ENCODE measurements around the gene SLC43A1.

SLC43A1 gene

DNA sequence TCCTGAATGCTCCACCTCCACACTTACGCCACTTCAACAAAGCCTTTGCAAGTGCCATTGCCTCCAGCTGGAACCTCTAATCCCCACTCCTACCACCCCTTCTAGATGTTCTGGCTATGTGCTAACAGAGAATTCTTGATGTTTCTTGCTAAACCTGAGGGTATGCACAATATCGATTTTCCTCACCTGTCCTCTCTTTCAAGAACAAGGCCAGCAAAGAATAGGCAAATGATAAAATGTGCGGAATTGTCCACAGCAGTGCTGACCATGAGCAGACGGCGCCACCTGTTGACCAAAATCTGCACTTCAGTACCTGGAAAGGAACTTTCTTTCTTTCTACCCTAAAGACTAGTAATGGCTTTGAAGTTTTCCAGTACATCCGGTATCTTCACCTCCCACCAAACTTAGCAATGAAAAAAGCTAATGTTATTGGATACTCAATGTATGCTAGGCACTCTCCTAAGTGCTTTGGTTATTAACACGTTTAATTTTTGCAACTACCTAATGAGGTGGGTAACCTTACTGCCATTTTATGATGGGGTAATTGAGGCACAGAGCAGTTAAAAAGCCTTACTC lies 11.6 kb upstream of the SLC43A1 start:
- no peak for DNase-seq

DNA sequence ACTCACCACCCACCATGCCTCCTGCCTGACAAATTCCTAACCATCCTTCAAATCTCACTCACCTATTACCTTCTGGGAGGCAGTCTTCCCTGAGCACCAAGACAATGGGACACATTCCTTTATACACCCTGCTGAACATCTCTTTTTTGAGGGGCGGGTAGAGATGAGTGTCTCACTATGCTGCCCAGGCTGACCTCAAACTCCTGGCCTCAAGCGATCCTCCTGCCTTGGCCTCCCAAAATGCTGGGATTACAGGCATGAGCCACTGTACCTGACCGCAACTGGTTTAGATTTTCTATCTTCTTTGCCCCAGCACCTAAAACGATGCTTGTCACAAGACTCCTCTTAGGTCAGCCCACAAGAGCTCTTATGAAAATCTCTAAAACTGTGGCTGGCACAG lies 7.9 kb upstream of the SLC43A1 start:
- DNase-seq: no peak

DNA sequence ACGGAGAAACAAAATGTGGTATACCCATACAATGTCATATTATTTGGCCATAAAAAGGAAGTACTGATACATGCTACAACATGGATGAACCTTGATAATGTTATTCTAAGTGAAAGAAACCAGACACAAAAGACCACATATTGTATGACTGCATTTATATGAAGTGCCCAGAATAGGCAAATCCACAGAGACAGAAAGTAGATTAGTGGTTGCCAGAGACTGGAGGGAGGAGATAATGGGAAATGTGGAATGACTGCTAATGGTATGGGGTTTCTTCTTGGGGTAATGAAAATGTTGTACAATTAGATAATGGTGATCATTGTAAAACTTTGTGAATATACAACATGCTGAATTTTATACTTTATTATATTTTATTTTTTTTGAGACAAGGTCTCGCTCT lies 5.6 kb upstream of the SLC43A1 start:
- DNase-seq: no peak

DNA sequence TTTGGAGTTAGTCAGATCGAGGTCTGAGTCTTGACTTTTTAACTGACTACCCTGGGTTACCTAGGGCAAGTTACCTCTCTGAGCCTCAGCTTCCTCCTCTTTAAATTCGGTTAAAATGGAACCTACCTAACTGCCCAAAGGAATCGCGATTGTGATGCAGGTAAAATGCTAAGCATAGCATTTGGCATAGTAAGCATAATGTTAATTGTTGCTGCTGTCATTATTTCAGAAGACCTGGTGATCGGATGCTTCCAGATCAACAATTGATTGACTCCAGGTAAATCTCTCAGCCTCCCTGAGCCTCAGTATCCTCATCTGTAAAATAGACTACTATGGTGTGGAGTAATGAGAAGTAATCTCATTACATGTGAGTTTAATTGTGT lies 550 bp upstream of the SLC43A1 start:
- DNase-seq: no peak

DNA sequence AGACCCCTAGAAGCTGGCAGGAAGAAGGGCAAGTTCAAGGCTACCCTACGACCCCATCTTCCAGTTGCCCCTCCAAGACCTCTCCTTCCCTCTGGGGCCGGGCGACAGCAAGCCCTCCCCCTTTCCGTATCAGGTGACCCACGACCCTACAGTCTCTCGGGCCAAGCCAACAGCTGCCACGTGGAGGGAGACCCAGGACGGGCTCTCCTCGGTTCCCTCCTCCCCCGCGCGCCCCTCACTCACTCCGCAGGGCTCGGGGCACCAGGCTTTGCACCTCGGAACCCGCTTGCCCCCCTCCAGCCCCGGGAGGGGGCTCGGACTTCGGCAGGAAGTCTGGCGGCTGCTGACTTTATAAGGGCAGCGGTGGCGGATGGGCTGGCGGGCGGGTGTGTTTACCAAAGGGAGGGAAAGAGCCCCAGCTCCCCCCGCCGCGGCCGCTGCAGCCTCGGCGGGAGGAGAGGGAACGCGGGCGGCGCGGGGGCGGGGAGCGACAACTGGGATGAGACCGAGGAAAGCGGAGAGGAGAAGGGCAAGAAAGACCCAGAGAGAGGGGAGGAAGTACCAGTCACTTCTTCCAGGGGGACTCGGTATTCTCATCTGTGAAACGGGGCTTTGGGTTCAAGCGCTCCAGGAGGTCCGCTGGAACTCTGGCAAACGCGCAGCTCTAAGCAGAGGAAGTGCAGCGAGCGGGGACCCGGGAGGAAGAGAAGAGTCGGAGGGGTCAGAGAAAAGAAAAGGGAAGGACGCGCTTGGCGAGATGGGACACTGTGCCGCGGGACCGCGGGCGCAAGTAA lies 767 bp downstream of the SLC43A1 start:
- no peak for DNase-seq

DNA sequence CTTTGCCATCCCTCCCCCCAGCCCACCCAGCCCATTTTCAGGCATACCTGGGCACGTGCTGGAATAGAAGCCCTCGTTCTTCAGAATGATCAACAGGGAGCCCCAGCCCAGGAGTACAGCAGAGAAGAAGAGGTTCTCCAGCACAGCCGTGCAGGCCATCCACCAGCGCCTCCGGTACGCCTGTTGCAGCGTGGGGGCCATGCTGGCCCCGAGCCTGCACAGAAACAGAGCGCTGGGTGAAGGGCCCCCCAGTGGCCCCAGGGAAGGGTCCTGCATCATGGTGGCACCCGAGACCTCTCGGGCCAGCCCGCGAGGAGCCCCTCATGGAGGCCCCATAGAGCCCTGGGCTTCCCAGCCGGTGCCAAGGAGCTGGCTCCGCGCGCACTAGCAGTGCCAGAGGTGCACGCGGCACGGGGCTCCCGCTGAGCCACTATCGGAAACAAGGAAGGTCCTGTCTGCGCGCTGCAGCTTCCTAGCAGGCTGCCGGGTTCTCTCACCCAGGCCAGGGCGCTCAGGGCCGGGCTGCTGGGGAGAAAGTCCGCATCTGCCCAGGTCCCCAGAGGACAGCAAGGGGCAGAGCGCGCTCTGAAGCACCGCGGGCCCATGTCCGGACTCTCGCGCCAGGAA lies 1.5 kb downstream of the SLC43A1 start:
- no peak for DNase-seq

DNA sequence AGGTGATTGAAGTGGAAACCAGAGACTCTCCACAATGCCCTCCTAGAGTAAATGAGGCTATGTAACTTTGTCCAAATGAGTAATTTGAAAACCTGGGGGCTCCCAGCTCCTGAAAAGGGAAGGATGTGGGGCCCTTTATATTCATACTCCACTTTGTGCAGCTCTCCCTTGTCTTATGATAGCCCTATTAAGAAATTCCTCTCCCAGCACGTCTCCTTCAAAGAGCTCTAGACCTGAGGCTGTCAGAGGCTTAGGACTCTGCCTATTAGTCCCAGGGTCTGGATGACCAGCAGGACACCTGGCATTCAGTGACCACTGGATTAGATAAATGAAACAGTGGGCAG lies 2.1 kb downstream of the SLC43A1 start:
- no peak for DNase-seq

DNA sequence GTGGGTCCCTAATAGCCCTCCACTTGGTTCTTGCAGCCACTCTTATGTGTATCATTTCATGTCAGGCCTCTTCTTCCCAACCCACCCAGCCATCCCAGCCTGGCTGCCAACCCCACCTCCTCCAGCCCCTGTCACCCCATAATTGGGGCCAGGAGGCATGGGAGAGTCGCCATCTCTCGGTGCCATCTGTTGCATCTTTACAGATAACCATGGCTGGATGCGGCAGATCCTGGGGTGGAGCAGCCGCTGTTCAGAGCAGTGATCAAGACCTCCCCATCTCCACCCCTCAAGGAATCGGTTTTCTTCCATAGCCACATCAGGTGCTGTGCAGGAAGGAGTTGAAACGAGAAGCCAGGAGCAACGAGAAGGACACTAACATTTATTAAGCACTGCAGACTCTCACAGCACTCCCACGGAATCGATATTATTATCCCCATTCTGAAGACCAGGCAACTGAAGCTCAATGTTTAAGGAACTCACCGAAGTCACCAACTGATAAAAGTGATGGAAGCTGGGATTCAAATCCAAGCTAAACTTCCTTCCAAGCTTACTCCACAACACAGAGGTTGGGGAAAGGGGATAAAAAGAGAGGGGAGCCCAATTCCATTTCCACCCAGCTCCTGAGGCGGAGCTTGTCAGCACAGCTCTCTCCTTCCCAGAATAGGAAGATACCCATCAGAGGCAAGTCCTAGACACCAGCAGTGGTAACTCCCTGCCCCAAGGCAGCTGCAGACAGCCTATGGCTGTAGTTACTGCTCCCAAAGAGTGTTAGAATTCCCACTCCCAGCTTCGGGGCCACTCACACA lies 2.7 kb downstream of the SLC43A1 start:
- no peak for DNase-seq

DNA sequence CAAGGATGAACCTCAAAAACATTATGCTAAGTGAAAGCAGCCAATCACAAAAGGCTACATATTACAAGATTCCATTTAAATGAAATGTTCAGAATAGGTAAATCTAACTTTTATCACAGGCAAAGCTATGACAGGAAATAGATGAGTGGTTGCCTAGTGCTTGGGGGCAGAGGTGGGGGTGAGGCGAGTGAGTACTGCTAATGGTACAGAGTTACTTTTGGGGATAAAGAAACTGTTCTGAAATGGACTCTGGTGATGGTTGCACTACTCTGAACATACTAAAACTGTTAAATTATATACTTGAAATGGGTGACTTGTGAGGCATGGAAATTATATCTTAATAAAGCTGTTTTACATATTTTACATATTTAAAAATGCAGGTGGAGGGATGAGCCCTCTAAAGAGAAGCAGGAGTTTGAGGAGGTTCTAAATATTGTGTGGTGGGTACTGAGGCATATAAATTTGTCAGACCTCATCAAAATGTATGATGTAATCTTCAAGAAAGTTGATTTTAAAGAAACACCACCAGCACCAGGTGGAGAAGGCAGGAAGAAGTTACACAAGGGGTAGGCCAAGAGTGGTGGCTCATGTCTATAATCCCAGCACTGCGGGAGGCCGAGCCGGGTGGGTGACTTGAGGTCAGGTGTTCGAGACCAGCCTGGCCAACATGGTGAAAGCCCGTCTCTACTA lies 3.6 kb downstream of the SLC43A1 start:
- DNase-seq: no peak

DNA sequence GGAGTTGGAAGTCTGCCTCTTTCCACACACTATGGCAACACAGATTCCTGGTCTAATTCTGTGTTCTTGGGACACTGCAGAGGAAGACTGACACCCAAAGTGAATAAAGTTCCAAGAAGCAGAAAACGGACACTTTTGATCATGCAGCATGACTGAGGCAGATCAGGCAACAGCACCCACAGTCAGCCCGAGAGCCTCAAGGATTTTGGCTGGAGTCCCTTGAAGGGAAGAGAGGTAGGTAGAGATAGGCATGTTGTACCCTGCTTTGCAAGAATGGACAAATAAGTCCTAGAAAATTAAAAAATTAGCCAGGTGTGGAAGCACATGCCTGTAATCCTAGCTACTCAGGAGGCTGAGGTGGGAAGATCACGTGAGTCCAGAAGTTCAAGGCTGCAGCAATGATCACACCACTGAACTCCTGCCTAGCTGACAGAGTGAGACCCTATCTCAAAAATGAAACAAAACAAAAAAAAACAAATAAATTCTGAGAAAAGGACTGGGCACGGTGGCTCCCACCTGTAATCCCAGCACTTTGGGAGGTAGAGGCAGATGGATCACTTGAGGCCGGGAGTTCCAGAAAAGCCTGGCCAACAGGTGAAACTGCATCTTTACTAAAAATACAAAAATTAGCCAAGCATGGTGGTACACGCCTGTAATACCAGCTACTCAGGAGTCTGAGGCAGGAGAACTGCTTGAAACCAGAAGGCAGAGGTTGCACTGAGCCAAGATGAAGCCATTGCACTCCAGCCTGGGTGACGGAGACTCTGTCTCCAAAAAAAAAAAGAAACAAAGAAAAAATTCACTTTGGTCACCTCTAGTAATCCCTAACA lies 6.9 kb downstream of the SLC43A1 start:
- DNase-seq: no peak

DNA sequence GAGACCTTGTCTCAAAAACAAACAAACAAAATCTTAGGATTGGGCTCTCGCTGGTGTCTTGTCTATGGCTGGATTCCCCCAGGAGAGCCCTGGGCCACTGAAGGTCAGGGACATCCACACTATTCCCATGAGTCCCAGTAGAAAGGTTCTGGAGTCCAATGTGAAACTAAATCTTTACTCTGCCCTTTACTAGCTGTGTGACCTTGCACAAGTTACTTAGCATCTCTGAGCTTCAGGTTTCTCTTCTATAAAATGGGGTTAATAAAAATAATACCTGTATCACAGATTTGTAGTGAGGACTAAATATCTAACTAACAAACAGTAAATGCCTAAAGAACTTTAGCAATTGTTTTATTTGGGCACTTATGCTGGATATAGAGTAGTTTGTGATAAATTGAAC lies 9.0 kb downstream of the SLC43A1 start:
- no peak for DNase-seq

DNA sequence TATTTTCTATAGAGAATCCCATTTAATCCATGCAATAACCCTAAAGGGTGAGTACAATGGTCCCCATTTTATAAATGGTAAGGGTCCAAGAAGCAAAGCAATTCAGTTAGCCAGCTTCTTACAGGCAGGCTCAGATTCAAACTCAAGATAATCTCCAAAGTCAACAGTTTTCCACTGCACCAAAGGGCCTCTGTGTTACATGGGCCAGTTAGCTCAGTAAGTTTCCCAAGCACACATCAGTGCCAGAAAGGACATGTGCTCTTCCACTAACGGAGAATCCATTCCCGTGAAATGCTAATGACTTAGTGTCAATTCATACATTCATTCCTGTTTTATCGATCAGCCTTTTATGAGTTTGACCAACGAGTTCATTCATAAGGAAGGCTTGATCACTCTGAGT lies 11.0 kb downstream of the SLC43A1 start:
- DNase-seq: no peak

DNA sequence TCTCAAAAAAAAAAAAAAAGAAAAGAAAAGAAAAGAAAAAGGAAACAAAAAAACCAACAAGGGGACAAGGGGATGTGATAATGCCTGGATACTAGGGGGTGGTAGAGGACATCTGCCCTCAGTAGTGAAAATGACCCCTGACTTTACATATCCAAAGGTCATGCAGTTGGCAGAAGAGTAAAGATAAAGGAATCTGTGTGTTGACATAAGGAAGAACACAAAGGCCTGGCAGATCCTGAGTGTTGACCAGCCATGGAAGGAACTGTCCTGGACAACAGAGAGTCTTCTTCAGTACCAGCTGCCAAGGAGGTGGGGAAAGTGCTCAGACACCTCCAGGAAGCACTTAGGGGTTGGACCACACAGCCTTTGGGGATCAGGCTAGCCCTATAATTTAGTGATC lies 12.6 kb downstream of the SLC43A1 start:
- no peak for DNase-seq

DNA sequence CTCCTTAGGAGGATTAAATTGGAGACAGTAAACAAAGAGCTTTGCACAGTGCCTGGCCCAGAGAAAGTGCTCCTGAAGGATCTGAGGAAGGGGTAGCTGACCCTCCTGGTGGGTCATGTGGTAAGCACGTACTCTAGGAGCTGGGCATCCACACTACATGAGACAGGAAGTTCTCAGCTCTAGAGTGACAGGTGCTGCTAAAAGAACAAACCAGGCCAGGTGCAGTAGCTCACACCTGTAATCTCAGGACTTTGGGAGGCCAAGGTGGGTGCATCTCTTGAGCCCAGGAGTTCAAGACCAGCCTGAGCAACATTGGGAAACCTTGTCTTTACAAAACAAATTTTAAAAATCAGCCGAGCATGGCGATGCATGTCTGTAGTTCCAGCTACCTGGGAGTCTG lies 13.1 kb downstream of the SLC43A1 start:
- no peak for DNase-seq

DNA sequence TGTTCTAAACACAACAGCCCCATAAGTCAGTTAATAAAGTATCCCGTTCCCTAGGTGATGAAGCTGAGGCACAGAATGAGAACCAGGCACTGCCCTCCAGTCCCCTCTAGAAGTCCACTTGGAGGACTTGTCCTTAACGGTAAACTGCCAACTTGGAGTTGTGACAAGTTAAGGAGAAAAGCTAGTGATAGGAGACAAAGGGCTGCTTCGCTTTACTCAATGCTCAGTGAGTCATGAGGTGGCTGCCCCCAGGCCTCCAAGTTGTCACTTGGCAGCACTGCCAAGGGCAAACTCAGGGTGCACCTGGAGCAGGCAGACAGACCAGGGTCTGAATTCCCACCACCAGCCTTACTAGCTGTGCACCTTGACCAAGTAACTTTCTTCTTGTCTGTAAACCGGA lies 13.5 kb downstream of the SLC43A1 start:
- DNase-seq: no peak

DNA sequence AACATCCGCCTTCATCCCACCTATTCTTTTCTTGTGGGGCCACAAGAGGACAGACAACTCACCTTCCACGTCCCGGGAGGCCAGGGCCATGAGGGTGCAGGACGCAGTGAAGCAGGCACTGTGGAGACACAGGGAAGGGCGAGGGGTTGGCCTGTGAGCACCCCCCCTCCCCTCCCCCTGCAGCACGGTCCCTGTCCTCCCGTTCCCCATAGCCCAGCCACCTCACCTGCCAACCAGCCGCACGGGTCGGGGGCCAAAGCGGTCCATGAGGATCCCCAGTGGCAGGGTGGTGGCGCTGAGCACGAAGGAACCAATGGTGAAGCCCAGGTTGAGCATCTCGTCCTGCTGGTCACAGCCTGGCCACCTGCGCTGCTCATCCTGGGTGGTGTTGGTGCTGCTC lies 14.6 kb downstream of the SLC43A1 start:
- no peak for DNase-seq

DNA sequence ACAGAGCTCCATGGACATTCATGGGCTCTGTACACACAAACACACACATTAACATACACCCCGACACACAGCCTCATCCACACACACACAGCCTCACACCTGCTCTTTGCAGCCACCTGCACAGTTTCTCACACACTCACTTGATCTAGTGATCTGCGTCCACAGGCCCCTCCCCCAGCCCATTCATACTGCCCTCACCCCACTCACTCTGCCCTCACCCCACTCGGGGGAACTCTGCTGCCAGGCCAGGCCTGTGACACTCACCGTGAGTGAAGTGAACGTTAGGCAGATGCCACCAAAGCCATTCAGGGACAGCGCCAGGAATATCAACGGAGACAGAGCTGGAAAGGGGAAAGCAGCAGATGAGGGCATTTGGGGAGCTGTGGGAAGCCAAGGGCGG lies 15.0 kb downstream of the SLC43A1 start:
- no peak for DNase-seq

DNA sequence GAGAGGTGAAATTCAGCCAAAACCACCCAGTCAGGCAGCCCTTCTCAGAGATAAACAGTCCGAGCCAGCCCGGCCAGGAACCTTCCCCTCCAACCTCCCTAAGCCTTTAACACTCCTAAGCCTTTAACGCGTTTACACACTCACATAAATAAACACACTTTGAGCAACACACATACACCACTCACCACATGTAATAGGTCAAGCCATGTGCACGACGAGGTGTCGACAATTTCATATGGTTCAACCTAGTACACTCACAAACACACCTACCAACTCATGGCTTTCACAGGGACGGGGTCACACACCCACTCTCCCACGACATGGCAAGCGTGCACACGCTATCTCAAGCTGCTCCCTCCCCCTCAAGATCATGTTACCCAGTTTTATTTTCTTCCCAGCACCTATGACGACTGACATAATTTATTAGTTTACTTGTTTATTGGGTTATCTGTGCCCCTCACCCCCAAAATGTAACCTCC lies 15.5 kb downstream of the SLC43A1 start:
- DNase-seq: no peak

DNA sequence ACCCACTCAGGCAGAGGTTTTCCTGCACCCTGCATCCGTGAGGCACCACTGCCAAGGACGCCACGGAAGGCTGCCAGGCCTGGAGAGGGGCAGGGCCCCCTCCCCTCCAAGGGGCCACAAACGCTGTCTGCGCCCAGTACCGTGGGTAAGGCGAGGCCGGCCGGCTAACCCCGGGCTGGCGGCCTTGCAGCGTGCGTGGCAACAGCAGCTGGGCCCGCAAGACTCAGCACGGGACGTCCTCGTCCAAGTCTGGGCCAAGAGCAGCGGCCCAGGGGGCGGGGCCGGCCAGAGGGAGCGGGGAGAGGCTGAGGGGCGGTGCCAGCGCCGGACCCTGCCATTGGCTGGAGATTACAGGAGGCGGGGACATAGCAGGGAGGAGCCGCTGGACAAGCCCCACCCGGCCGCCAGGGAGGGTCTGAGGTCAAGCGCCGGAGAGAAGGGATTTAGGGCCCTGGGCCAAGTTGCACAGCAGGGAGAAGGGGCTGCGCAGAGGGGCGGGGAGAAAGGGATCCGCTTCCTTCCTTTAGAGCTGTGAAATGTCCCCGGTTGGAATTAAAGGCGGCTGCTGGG lies 16.0 kb downstream of the SLC43A1 start:
- peak; percentile 42 for DNase-seq

DNA sequence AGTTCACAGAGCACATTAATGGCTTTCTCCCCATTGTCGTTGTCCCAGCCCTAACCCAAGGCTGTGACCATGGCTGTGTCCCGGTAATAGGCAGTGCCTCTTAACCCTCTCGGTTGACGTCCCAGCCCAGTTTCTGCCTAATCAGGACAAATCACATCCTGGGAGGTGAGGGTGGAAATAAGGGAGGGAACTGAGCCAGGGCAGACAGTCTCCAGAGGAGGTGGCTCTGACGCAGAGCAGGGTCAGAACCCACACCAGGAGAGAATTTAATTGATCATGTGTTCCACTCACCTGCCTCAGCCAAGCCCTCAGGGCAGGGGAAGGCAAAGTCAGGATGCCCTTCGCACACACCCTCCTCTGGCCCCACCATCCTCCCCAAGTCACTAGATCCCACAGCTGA lies 17.0 kb downstream of the SLC43A1 start:
- no peak for DNase-seq

Data from cortex of kidney (tissue), 1 donor.